GF-D8 (cell line): ENCODE measurements around the gene CLDN24.
"Not testable (repeated sequence)": the region's sequence is repeated elsewhere in the genome, so short reads cannot be mapped to it uniquely, and the experiment has no call there.

Source experiments
- DNase-seq: peaks from one replicate; lab custom pipeline; 2025; lab: John Stamatoyannopoulos, UW

Gene CLDN24

GRCh38 chr4:183347146-183347545 is 24.9 kb upstream of the CLDN24 start:
- no peak for DNase-seq

- DNase-seq, result no peak
Observed at GRCh38 chr4:183345261-183345660, 23.0 kb upstream of the CLDN24 start.

- no peak for DNase-seq
Observed at GRCh38 chr4:183344523-183345255, 22.5 kb upstream of the CLDN24 start.

- DNase-seq, result no peak
Observed at GRCh38 chr4:183343730-183344129, 21.5 kb upstream of the CLDN24 start.

GRCh38 chr4:183342541-183343533 is 20.6 kb upstream of the CLDN24 start:
- no peak for DNase-seq

- DNase-seq, result no peak
Observed at GRCh38 chr4:183337833-183338232, 15.6 kb upstream of the CLDN24 start.

- DNase-seq, result no peak
Observed at GRCh38 chr4:183337349-183337748, 15.1 kb upstream of the CLDN24 start.

- DNase-seq, result no peak
Observed at GRCh38 chr4:183335369-183335940, 13.2 kb upstream of the CLDN24 start.

GRCh38 chr4:183333983-183334382 is 11.8 kb upstream of the CLDN24 start:
- no peak for DNase-seq

- no peak for DNase-seq
Observed at GRCh38 chr4:183333202-183333601, 11.0 kb upstream of the CLDN24 start.

GRCh38 chr4:183332447-183332846 is 10.2 kb upstream of the CLDN24 start:
- DNase-seq, result no peak

- DNase-seq, result no peak
Observed at GRCh38 chr4:183330841-183331240, 8.6 kb upstream of the CLDN24 start.

- no peak for DNase-seq
Observed at GRCh38 chr4:183329954-183330742, 7.9 kb upstream of the CLDN24 start.

- DNase-seq, result no peak
Observed at GRCh38 chr4:183329244-183329643, 7.0 kb upstream of the CLDN24 start.

- no peak for DNase-seq
Observed at GRCh38 chr4:183328832-183329231, 6.6 kb upstream of the CLDN24 start.

GRCh38 chr4:183327827-183328226 is 5.6 kb upstream of the CLDN24 start:
- no peak for DNase-seq

GRCh38 chr4:183326853-183327252 is 4.6 kb upstream of the CLDN24 start:
- no peak for DNase-seq

GRCh38 chr4:183326387-183326786 is 4.2 kb upstream of the CLDN24 start:
- not testable (repeated sequence) for DNase-seq

- no peak for DNase-seq
Observed at GRCh38 chr4:183324619-183325018, 2.4 kb upstream of the CLDN24 start.

- DNase-seq, result not testable (repeated sequence)
Observed at GRCh38 chr4:183324056-183324455, 1.8 kb upstream of the CLDN24 start.

- DNase-seq, result no peak
Observed at GRCh38 chr4:183323295-183323694, 1.1 kb upstream of the CLDN24 start.

GRCh38 chr4:183321516-183321915 is 710 bp downstream of the CLDN24 start:
- DNase-seq, result no peak
